GM12891 (cell line): Measurements from ENCODE around the gene HSD17B12.

Source experiments
- DNase-seq: peaks from one replicate; pipeline ENCODE4 v3.0.0; 2011; ENCODE audit warnings: low spot score; ENCODE audit not compliant: insufficient read length
- FAIRE-seq: peaks from 2 replicates; lab custom pipeline; 2011; peaks lifted over from hg19 to GRCh38; lab: Jason Lieb, UNC
- PAX5 ChIP-seq: IDR thresholded peaks from 2 replicates; pipeline ENCODE4 v1.6.1; 2011; ENCODE audit warnings: low read length, moderate library complexity, mild to moderate bottlenecking; ENCODE audit not compliant: insufficient read depth, severe bottlenecking
- POLR2A ChIP-seq: IDR thresholded peaks from 2 replicates; pipeline ENCODE4 v1.6.1; 2011; ENCODE audit warnings: low read depth, low read length, control low read depth
- POLR2AphosphoS5 ChIP-seq: IDR thresholded peaks from 2 replicates; pipeline ENCODE4 v1.6.1; 2011; ENCODE audit warnings: low read depth, low read length, control low read depth
- POU2F2 ChIP-seq: IDR thresholded peaks from 2 replicates; pipeline ENCODE4 v1.6.1; 2011; ENCODE audit warnings: low read depth, mild to moderate bottlenecking, control low read depth, low read length, moderate library complexity
- SPI1 ChIP-seq: IDR thresholded peaks from 2 replicates; pipeline ENCODE4 v1.6.1; 2011; ENCODE audit warnings: low read depth, low read length, control low read depth
- TAF1 ChIP-seq: IDR thresholded peaks from 2 replicates; pipeline ENCODE4 v1.6.1; 2011; ENCODE audit warnings: low read depth, low read length, control low read depth

The HSD17B12 gene

GRCh38 chr11:43788421-43788820 is 107.9 kb downstream of the HSD17B12 start:
- no peak for TF ChIP-seq POU2F2
- no peak for TF ChIP-seq PAX5
- TF ChIP-seq SPI1: no peak
- TF ChIP-seq POLR2A: no peak
- TF ChIP-seq POLR2AphosphoS5: no peak
- no peak for TF ChIP-seq TAF1
- no peak for FAIRE-seq
- DNase-seq: no peak

- no peak for DNase-seq
- TF ChIP-seq POLR2A: no peak
- TF ChIP-seq POU2F2: no peak
- TF ChIP-seq PAX5: no peak
- TF ChIP-seq POLR2AphosphoS5: no peak
- TF ChIP-seq SPI1: no peak
- no peak for TF ChIP-seq TAF1
- no peak for FAIRE-seq
These were observed 109.3 kb downstream of the HSD17B12 start for GRCh38 chr11:43789700-43790443.

GRCh38 chr11:43790444-43790794 is 109.9 kb downstream of the HSD17B12 start:
- DNase-seq: no peak
- no peak for TF ChIP-seq SPI1
- TF ChIP-seq TAF1: no peak
- TF ChIP-seq POLR2AphosphoS5: no peak
- no peak for TF ChIP-seq POU2F2
- no peak for TF ChIP-seq PAX5
- no peak for TF ChIP-seq POLR2A
- no peak for FAIRE-seq

GRCh38 chr11:43797337-43797736 is 116.8 kb downstream of the HSD17B12 start:
- FAIRE-seq (peak; percentile 9), DNase-seq (no peak)
- TF ChIP-seq POLR2A (no peak), SPI1 (0 out of 2 replicates have a peak, but pooled peaks have one; percentile 35)

- FAIRE-seq: no peak
- no peak for TF ChIP-seq TAF1
- DNase-seq: no peak
These were observed 117.3 kb downstream of the HSD17B12 start for GRCh38 chr11:43797866-43798265.

- DNase-seq (no peak), FAIRE-seq (no peak)
- TF ChIP-seq POLR2A: no peak
- no peak for TF ChIP-seq PAX5
- no peak for TF ChIP-seq SPI1
- no peak for TF ChIP-seq POLR2AphosphoS5
- TF ChIP-seq POU2F2: no peak
- TF ChIP-seq TAF1: no peak
These were observed 122.0 kb downstream of the HSD17B12 start for GRCh38 chr11:43802509-43802908.

- DNase-seq: no peak
- no peak for FAIRE-seq
- TF ChIP-seq PAX5 (no peak), SPI1 (no peak), POU2F2 (no peak), TAF1 (no peak), POLR2AphosphoS5 (no peak), POLR2A (no peak)
These were observed 123.2 kb downstream of the HSD17B12 start for GRCh38 chr11:43803766-43804165.

- DNase-seq (no peak), FAIRE-seq (no peak)
- TF ChIP-seq TAF1 (no peak), SPI1 (no peak), PAX5 (no peak), POLR2A (no peak), POU2F2 (no peak), POLR2AphosphoS5 (no peak)
These were observed 126.4 kb downstream of the HSD17B12 start for GRCh38 chr11:43806976-43807375.

- FAIRE-seq (no peak), DNase-seq (no peak)
- TF ChIP-seq POU2F2: no peak
- TF ChIP-seq SPI1: no peak
- TF ChIP-seq TAF1: no peak
- no peak for TF ChIP-seq PAX5
- TF ChIP-seq POLR2A: no peak
- no peak for TF ChIP-seq POLR2AphosphoS5
These were observed 130.5 kb downstream of the HSD17B12 start for GRCh38 chr11:43810929-43811596.
